Suprapubic skin (tissue), 3 donors: ENCODE results near the gene RIMS1.

ENCODE experiments used
- POLR2AphosphoS5 ChIP-seq, 3 donors: sonication (generic); formaldehyde crosslinking; IDR thresholded peaks; one replicate each; pipeline ENCODE4 v1.6.1; 2017; ENCODE audit warnings: antibody characterized with exemption in 3 of 3
- TF ChIP-seq, protein P1 (sequence below), 2 donors: fragments of 200-600 bp in 1 of 2; fragments of 450-650 bp in 1 of 2; sonication (generic) in 1 of 2; IDR thresholded peaks; one replicate each; pipeline ENCODE4 v1.5.1; 2016 to 2019; ENCODE audit warnings: antibody characterized with exemption in 2 of 2, mild to moderate bottlenecking in 1 of 2, moderate library complexity in 1 of 2

DNA sequence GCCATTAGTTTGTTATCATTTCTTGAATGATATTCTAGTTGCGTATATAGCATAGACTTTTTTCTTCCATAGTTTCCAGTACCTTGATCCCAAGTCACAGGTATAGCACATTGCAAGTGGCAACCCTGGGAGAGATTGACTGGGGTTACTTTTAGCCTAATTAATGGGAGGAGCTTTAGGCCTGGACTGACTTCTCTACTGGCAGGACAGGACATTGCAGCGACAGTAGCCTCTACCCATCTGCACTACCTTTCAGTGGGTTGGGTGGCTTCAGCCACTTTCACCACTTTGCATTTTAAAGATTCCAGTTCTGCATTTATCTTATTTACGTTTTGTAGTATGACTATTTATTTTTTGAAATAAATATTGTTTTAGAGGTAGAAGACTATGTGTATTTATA, 320.3 kb downstream of the RIMS1 start:
- TF ChIP-seq POLR2AphosphoS5 (IDR thresholded peaks at IDR 0.05): no peak
- TF ChIP-seq, protein P1, sequence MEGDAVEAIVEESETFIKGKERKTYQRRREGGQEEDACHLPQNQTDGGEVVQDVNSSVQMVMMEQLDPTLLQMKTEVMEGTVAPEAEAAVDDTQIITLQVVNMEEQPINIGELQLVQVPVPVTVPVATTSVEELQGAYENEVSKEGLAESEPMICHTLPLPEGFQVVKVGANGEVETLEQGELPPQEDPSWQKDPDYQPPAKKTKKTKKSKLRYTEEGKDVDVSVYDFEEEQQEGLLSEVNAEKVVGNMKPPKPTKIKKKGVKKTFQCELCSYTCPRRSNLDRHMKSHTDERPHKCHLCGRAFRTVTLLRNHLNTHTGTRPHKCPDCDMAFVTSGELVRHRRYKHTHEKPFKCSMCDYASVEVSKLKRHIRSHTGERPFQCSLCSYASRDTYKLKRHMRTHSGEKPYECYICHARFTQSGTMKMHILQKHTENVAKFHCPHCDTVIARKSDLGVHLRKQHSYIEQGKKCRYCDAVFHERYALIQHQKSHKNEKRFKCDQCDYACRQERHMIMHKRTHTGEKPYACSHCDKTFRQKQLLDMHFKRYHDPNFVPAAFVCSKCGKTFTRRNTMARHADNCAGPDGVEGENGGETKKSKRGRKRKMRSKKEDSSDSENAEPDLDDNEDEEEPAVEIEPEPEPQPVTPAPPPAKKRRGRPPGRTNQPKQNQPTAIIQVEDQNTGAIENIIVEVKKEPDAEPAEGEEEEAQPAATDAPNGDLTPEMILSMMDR (IDR thresholded peaks at IDR 0.05): no peak
